Left ventricle myocardium inferior (tissue), 1 donor: ENCODE results near the gene C6orf62. TPM values are rescaled to one million over a fixed set of nuclear protein-coding genes. Genes with fewer than 3 reads are reported as not detected.
"Not testable (repeated sequence)": the region's sequence is repeated elsewhere in the genome, so short reads cannot be mapped to it uniquely, and the experiment has no call there.

Experiments used
- DNase-seq: peaks from one replicate; pipeline ENCODE4 v3.0.0-alpha.2; 2020
- H3K27ac ChIP-seq: fragments of 200-600 bp; replicated peaks from 2 replicates; pipeline ENCODE4 v1.8.0; 2021
- H3K27me3 ChIP-seq: fragments of 200-600 bp; 2 replicates; pipeline ENCODE4 v1.8.0; 2021; ENCODE audit warnings: low read depth
- H3K36me3 ChIP-seq: fragments of 200-600 bp; 2 replicates; pipeline ENCODE4 v1.8.0; 2021
- H3K4me1 ChIP-seq: fragments of 200-600 bp; 2 replicates; pipeline ENCODE4 v1.8.0; 2021
- H3K4me3 ChIP-seq: fragments of 200-600 bp; 2 replicates; pipeline ENCODE4 v1.8.0; 2021; ENCODE audit warnings: mild to moderate bottlenecking, moderate library complexity
- H3K9me3 ChIP-seq: fragments of 200-600 bp; replicated peaks from 2 replicates; pipeline ENCODE4 v1.8.0; 2021
- intact Hi-C: fragments of 100-400 bp; cut with micrococcal nuclease; formaldehyde crosslinking; loops from one replicate; pipeline ENCODE4 v1.11.0; 2022
- total RNA-seq: library from RNA; stranded (reverse); fragmentation: NEBNext Ultra II Directional; extraction: Animal tissue kit (Norgen Biotek cat#: 25700); gene quantifications from one replicate; pipeline ENCODE4 v1.2.1, GENCODE V29; 2021
- TF ChIP-seq, protein P1 (sequence below): fragments of 200-600 bp; IDR thresholded peaks from 2 replicates; pipeline ENCODE4 v1.8.0; 2021; ENCODE audit warnings: antibody characterized with exemption, mild to moderate bottlenecking, borderline replicate concordance
- donor health status: DM: no; HTN: yes; CAD: no; lungs with severe emphysema.

The C6orf62 gene
- total RNA-seq, 1 donor from 2014 or later = 40.4 TPM

DNA sequence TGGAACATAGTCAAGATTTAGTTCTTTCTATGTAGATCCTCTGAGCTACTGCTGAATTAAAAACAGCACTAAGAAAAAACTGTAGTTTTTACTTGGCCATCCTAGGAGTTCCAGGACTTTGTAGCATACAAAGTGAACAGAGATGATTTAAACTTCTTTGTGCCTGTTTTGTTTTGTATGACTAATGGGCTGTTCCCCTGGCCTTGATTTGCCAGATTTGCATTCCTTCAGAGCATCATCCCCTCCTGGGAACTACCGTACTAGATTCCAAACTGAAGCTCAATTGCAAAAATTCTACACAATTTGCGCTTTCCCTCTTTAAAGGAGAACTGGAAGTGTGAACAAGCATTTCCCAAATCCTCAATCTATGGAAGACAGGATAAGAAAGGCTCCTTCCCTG is 29.0 kb downstream of the C6orf62 start:
- no peak for DNase-seq
- intact Hi-C loops = loop anchor here (5.0 kb wide), 1 partner anchor 108 kb away; no protein-coding TSS in a partner anchor
- peaks cover 3% of the 10 kb centered on the region for H3K36me3 ChIP-seq
- H3K4me3 ChIP-seq = no peak overlapping the region
- TF ChIP-seq, protein P1, sequence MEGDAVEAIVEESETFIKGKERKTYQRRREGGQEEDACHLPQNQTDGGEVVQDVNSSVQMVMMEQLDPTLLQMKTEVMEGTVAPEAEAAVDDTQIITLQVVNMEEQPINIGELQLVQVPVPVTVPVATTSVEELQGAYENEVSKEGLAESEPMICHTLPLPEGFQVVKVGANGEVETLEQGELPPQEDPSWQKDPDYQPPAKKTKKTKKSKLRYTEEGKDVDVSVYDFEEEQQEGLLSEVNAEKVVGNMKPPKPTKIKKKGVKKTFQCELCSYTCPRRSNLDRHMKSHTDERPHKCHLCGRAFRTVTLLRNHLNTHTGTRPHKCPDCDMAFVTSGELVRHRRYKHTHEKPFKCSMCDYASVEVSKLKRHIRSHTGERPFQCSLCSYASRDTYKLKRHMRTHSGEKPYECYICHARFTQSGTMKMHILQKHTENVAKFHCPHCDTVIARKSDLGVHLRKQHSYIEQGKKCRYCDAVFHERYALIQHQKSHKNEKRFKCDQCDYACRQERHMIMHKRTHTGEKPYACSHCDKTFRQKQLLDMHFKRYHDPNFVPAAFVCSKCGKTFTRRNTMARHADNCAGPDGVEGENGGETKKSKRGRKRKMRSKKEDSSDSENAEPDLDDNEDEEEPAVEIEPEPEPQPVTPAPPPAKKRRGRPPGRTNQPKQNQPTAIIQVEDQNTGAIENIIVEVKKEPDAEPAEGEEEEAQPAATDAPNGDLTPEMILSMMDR = no peak
- H3K27me3 ChIP-seq = no peaks in the 10 kb centered on the region
- H3K4me1 ChIP-seq = peaks cover 32% of the 10 kb centered on the region
- no peaks in the 10 kb centered on the region for H3K9me3 ChIP-seq
- H3K27ac ChIP-seq = no peak overlapping the region

DNA sequence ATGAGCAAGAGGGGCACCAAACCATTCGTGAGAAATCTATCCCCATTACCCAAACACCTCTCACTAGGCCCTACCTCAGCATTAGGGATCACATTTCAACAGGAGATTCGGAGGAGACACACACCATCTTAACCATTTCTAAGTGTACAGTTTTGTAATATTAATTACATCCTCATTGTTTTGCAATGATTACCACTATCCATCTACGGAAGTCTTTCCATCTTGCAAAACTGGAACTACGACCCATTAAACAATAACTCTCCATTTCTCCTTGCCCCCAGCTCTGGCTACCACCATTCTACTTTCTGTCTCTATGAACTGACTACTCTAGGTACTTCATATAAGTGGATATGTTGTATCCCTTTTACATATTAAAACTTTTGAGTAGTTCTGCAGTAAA is 32.0 kb downstream of the C6orf62 start:
- H3K27me3 ChIP-seq = no peaks in the 10 kb centered on the region
- no peak overlapping the region for H3K4me3 ChIP-seq
- H3K36me3 ChIP-seq = peaks cover 3% of the 10 kb centered on the region
- intact Hi-C loops = no loop called here
- DNase-seq = no peak
- no peak overlapping the region for H3K27ac ChIP-seq
- TF ChIP-seq, protein P1 = no peak
- H3K9me3 ChIP-seq = no peaks in the 10 kb centered on the region
- H3K4me1 ChIP-seq = peaks cover 27% of the 10 kb centered on the region

DNA sequence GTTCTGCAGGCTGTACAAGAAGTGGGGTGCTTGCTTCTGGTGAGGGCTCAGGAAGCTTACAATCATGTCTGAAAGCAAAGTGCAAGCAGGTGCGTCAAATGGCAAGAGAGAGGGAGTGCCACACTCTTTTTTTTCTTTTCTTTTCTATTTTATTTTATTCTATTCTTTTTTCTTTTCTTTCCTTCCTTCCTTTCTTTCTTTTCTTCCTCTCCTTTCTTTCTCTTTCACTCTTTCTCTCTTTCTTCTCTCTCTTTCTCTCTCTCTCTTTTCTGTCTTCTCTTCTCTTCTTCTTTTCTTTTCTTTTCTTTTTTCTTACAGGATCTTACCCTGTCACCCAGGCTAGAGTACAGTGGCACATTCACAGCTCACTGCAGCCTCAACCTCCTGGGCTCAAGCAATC is 32.5 kb downstream of the C6orf62 start:
- H3K36me3 ChIP-seq = peaks cover 3% of the 10 kb centered on the region
- intact Hi-C loops = no loop called here
- H3K4me3 ChIP-seq = no peak overlapping the region
- no peaks in the 10 kb centered on the region for H3K9me3 ChIP-seq
- H3K27ac ChIP-seq = no peak overlapping the region
- no peaks in the 10 kb centered on the region for H3K27me3 ChIP-seq
- H3K4me1 ChIP-seq = peaks cover 22% of the 10 kb centered on the region
- no peak for DNase-seq
- TF ChIP-seq, protein P1 = no peak

DNA sequence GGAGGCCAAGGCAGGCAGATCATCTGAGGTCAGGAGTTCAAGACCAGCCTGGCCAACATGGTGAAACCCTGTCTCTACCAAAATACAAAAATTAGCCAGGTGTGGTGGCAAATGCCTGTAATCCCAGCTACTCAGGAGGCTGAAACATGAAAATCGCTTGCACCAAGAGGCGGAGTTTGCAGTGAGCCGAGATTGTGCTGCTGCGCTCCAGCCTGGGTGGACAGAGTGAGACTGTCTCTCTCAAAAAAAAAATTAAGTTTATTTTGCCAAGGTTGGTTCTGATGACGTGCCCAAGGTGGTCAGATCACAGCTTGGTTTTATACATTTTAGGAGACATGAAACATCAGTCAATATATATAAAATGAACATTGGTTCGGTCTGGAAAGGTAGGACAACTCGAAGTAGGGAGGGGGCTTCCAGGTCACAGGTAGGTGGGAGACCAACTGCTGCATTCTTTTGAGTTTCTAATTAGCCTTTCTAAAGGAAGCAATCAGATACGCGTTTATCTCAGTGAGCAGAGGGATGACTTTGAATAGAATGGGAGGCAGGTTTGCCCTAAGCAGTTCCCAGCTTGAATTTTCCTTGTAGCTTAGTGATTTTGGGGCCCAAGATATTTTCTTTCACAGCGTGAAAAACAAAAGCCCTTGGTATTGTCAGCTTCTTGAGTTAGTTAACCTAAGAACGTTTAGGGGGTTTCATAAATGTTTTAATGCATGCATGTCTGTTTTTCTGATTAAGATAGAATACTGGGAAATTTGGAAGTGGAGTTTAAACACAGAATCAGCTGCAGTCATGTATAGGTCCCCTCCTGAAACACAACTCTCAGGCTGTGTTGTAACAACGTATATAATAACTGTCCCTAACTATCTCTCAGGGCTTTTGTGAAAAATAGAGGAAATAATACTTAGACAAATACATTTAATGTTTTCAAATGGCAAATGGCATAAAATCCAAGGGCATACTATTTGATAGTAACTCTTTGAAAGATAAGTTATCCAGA is 35.4 kb downstream of the C6orf62 start:
- TF ChIP-seq, protein P1 = no peak
- H3K27me3 ChIP-seq = no peaks in the 10 kb centered on the region
- H3K27ac ChIP-seq = no peak overlapping the region
- H3K36me3 ChIP-seq = peaks cover 3% of the 10 kb centered on the region
- no peak for DNase-seq
- intact Hi-C loops = no loop called here
- no peaks in the 10 kb centered on the region for H3K9me3 ChIP-seq
- H3K4me1 ChIP-seq = peaks cover 7% of the 10 kb centered on the region
- no peak overlapping the region for H3K4me3 ChIP-seq

DNA sequence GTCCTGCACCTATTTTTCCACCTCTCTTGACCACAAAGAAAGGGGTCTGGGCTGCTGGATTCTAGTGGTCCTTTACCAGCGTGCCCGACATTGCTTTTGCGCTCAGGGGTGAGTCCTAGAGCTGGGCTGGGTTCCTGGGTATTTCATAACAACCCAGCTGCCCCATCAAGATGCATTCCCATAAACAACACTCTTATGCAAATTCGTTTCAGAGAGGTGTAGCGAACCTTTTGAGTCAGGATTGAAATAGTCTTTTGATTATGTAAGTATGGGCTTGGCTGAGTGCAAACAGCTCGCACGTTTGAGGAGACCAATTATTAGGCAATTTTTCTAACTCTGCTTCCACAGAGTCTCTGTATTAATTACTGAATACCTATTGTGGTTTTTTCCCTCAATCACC is 38.4 kb downstream of the C6orf62 start:
- H3K27ac ChIP-seq = no peak overlapping the region
- no peaks in the 10 kb centered on the region for H3K9me3 ChIP-seq
- TF ChIP-seq, protein P1 = no peak
- H3K4me3 ChIP-seq = no peak overlapping the region
- H3K36me3 ChIP-seq = no peaks in the 10 kb centered on the region
- peaks cover 7% of the 10 kb centered on the region for H3K4me1 ChIP-seq
- no peaks in the 10 kb centered on the region for H3K27me3 ChIP-seq
- no peak for DNase-seq
- intact Hi-C loops = no loop called here

DNA sequence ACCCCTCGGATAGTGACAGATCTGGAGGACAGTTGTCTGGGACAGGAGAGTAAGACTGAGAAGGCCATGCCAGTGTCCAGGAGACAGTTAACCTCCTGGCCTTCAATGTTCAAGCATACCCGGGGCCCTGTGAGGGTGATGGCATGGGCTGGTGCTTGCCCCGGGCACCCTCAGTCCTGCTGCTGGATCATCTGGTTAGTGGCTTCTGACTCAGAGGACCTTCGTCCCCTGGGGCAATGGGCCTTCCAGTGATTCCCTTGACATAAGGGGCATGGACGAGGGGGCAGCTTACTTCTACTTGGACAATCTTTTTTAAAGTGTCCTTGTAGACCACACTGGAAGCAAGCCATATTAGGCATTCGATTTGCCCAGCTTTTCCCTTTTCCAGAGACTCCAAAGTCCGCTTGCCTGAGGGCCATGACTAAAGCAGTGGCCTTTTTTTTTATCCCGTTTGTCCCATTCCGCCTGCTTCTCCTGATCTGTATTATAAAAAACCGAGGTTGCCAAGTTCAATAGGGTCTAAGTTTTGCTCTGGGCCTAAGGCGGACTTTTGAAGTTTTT is 40.1 kb downstream of the C6orf62 start:
- H3K4me3 ChIP-seq, H3K27ac ChIP-seq, intact Hi-C loops, DNase-seq, H3K9me3 ChIP-seq, H3K36me3 ChIP-seq, H3K27me3 ChIP-seq, H3K4me1 ChIP-seq: not testable (repeated sequence)
